HCT116 (cell line): ENCODE results near the gene ACAP3. TPM values are rescaled to one million over a fixed set of nuclear protein-coding genes. Genes with fewer than 3 reads are reported as not detected.

ENCODE experiments used
- ATAC-seq: fragments of 200-7000 bp; cut with Tn5 transposase; 2 replicates; pipeline ENCODE4 v1.9.1; 2020; ENCODE audit warnings: mild to moderate bottlenecking, moderate library complexity
- BruUV-seq: library from RNA; stranded (reverse); fragments of 400-500 nt; replicated peaks from 2 replicates; lab custom pipeline; 2021; lab: Mats Ljungman, UMichigan
- CTCF ChIA-PET: fragments of 300-600 bp; sonication (Branson Sonifier 250); formaldehyde crosslinking; loops from one replicate; lab custom pipeline; 2021; ENCODE audit warnings: antibody characterized with exemption; lab: Charles Lee
- POLR2A ChIA-PET: fragments of 300-600, 350-600 bp; sonication (Branson Sonifier 250); formaldehyde crosslinking; loops from one replicate; lab custom pipeline; 2021; ENCODE audit warnings: antibody characterized with exemption; lab: Charles Lee
- RAD21 ChIA-PET, 2 experiments: fragments of 300-600 bp; sonication (Branson Sonifier 250); formaldehyde crosslinking; loops; one replicate each; lab custom pipeline; 2023; ENCODE audit warnings: low total read pairs in 2 of 2; ENCODE audit not compliant: uncharacterized antibody in 2 of 2, unreplicated experiment in 2 of 2, low non-redundant PET in 1 of 2; lab: Charles Lee
- DNase-seq: peaks from one replicate; pipeline ENCODE4 v3.0.0-alpha.2; 2010; ENCODE audit warnings: low read depth, low spot score
- H2AFZ ChIP-seq: fragments of 200-600 bp; shearing (Covaris generic), sonication (generic); 2 replicates; pipeline ENCODE4 v1.6.1; 2017; ENCODE audit warnings: low read depth, mixed run types, mixed read lengths, antibody characterized with exemption, low read length; ENCODE audit not compliant: poor library complexity, severe bottlenecking
- H3K27ac ChIP-seq: 2 replicates; pipeline ENCODE4 v1.5.1; 2012; ENCODE audit warnings: low read depth, low read length
- H3K27me3 ChIP-seq: fragments of 200-600 bp; sonication (generic); 2 replicates; pipeline ENCODE4 v1.6.1; 2016; ENCODE audit warnings: mixed run types, low read length, mixed read lengths; ENCODE audit not compliant: insufficient read depth
- H3K36me3 ChIP-seq, 2 experiments: fragments of 200-500 bp in 1 of 2; fragments of 200-600 bp in 1 of 2; sonication (Bioruptor generic) in 1 of 2; sonication (generic) in 1 of 2; 2 replicates each; pipeline versions ENCODE4 v1.5.1 to v1.6.1; 2014 to 2016; ENCODE audit warnings: low read length in 2 of 2, inconsistent platforms in 1 of 2, mixed read lengths in 1 of 2, mixed run types in 1 of 2; ENCODE audit not compliant: insufficient read depth in 2 of 2, control insufficient read depth in 1 of 2
- H3K4me1 ChIP-seq, 2 experiments: fragments of 200-600 bp in 1 of 2; sonication (generic) in 1 of 2; 2 replicates each; pipeline versions ENCODE4 v1.5.1 to v1.6.1; 2012 to 2017; ENCODE audit warnings: low read length in 2 of 2, inconsistent platforms in 1 of 2, mild to moderate bottlenecking in 1 of 2, mixed read lengths in 1 of 2, mixed run types in 1 of 2, moderate library complexity in 1 of 2; ENCODE audit not compliant: insufficient read depth in 2 of 2, control insufficient read depth in 1 of 2
- H3K4me2 ChIP-seq: fragments of 200-600 bp; sonication (generic); 2 replicates; pipeline ENCODE4 v1.6.1; 2017; ENCODE audit warnings: mixed run types, low read length, mixed read lengths
- H3K4me3 ChIP-seq, 2 experiments: fragments of 200-600 bp in 1 of 2; sonication (generic) in 1 of 2; replicated peaks in 1 of 2; 2 replicates each; pipeline ENCODE4 v1.5.1; 2011 to 2016; ENCODE audit warnings: low read length in 2 of 2, control low read depth in 1 of 2, low read depth in 1 of 2, mild to moderate bottlenecking in 1 of 2, mixed read lengths in 1 of 2, mixed run types in 1 of 2
- H3K79me2 ChIP-seq: fragments of 200-600 bp; sonication (generic); 2 replicates; pipeline ENCODE4 v1.6.1; 2017; ENCODE audit warnings: mild to moderate bottlenecking, mixed run types, low read length, moderate library complexity, mixed read lengths; ENCODE audit not compliant: insufficient read depth
- H3K9ac ChIP-seq: fragments of 200-600 bp; sonication (generic); 2 replicates; pipeline ENCODE4 v1.6.1; 2016; ENCODE audit warnings: low read length, mixed read lengths
- H3K9me2 ChIP-seq: fragments of 200-600 bp; sonication (generic), shearing (Covaris generic); 2 replicates; pipeline ENCODE4 v1.6.1; 2017; ENCODE audit warnings: mixed run types, mild to moderate bottlenecking, moderate library complexity; ENCODE audit not compliant: insufficient read depth
- H3K9me3 ChIP-seq, 2 experiments: fragments of 200-500 bp in 1 of 2; fragments of 200-600 bp in 1 of 2; sonication (Bioruptor generic) in 1 of 2; sonication (generic) in 1 of 2; 2 replicates each; pipeline ENCODE4 v1.6.1; 2014 to 2017; ENCODE audit warnings: low read length in 2 of 2, mixed read lengths in 2 of 2, inconsistent platforms in 1 of 2, low read depth in 1 of 2, mild to moderate bottlenecking in 1 of 2, mixed run types in 1 of 2, moderate library complexity in 1 of 2; ENCODE audit not compliant: control insufficient read depth in 1 of 2, insufficient read depth in 1 of 2
- H4K20me1 ChIP-seq: fragments of 200-600 bp; sonication (generic), shearing (Covaris generic); 2 replicates; pipeline ENCODE4 v1.6.1; 2017; ENCODE audit warnings: mixed run types, mild to moderate bottlenecking, moderate library complexity; ENCODE audit not compliant: insufficient read depth
- CTCF ChIP-seq, 3 experiments: fragments of 200-600 bp in 1 of 3; sonication (generic) in 1 of 3; IDR thresholded peaks in 2 of 3; conservative IDR thresholded peaks in 1 of 3; 2 replicates each; pipeline ENCODE4 v1.5.1; 2012 to 2017; ENCODE audit warnings: low read depth in 2 of 3, low read length in 2 of 3, antibody characterized with exemption in 1 of 3, borderline replicate concordance in 1 of 3, control low read depth in 1 of 3, mild to moderate bottlenecking in 1 of 3, mixed read lengths in 1 of 3, mixed run types in 1 of 3, moderate library complexity in 1 of 3; ENCODE audit not compliant: insufficient read depth in 1 of 3
- ELF1 ChIP-seq: IDR thresholded peaks from 2 replicates; pipeline ENCODE4 v1.6.1; 2012; ENCODE audit warnings: low read depth, borderline replicate concordance
- EZH2 ChIP-seq: fragments of 200-600 bp; sonication (generic); IDR thresholded peaks from 2 replicates; pipeline ENCODE4 v1.6.1; 2017; ENCODE audit warnings: antibody characterized with exemption, mixed run types
- FOSL1 ChIP-seq: IDR thresholded peaks from 2 replicates; pipeline ENCODE4 v1.6.1; 2012; ENCODE audit warnings: low read depth
- POLR2A ChIP-seq: IDR thresholded peaks from 2 replicates; pipeline ENCODE4 v1.7.0; 2011; ENCODE audit warnings: borderline replicate concordance; ENCODE audit not compliant: insufficient read depth, insufficient read length; ENCODE audit errors: extremely low read depth
- POLR2AphosphoS5 ChIP-seq: IDR thresholded peaks from 2 replicates; pipeline ENCODE4 v1.6.1; 2011; ENCODE audit warnings: mild to moderate bottlenecking, low read depth, low read length, moderate library complexity
- RAD21 ChIP-seq: IDR thresholded peaks from 2 replicates; pipeline ENCODE4 v1.6.1; 2012; ENCODE audit warnings: low read depth, mild to moderate bottlenecking
- REST ChIP-seq: IDR thresholded peaks from 2 replicates; pipeline ENCODE4 v1.6.1; 2012; ENCODE audit warnings: low read depth
- SIN3A ChIP-seq: IDR thresholded peaks from 2 replicates; pipeline ENCODE4 v1.6.1; 2012; ENCODE audit warnings: low read depth
- SRF ChIP-seq: IDR thresholded peaks from 2 replicates; pipeline ENCODE4 v1.6.1; 2012; ENCODE audit warnings: low read depth
- TCF7L2 ChIP-seq: IDR thresholded peaks from 2 replicates; pipeline ENCODE4 v1.7.0; 2011; ENCODE audit warnings: borderline replicate concordance, inconsistent platforms; ENCODE audit not compliant: insufficient read depth, insufficient read length; ENCODE audit errors: extremely low read depth
- intact Hi-C: fragments of 100-400 bp; cut with micrococcal nuclease; formaldehyde crosslinking; loops from 2 replicates; pipeline ENCODE4 v1.10.0; 2022
- total RNA-seq: library from RNA; stranded (reverse); gene quantifications from one replicate; pipeline ENCODE4 v1.2.1, GENCODE V29; 2021; ENCODE audit not compliant: unreplicated experiment

The ACAP3 gene
- total RNA-seq, 1 experiment from 2014 or later = 38.8 TPM

GRCh38 chr1:1296070-1297061, 11.4 kb downstream of the ACAP3 start:
- no peaks in the 10 kb centered on the region for H3K36me3 ChIP-seq
- ChIA-PET CTCF (no interaction called here), RAD21 (no interaction called here), POLR2A (no interaction called here)
- H3K9me2 ChIP-seq = no peaks in the 10 kb centered on the region
- TF ChIP-seq POLR2AphosphoS5 (no peak), TCF7L2 (no peak), ELF1 (no peak), RAD21 (no peak), POLR2A (no peak), FOSL1 (no peak), SRF (no peak)
- ATAC-seq (no peak), DNase-seq (no peak)
- no peak overlapping the region for H3K9ac ChIP-seq
- H3K27me3 ChIP-seq = no peaks in the 10 kb centered on the region
- no peaks in the 10 kb centered on the region for H3K79me2 ChIP-seq
- no peak overlapping the region for H2AFZ ChIP-seq
- no peaks in the 10 kb centered on the region for H4K20me1 ChIP-seq
- H3K4me2 ChIP-seq = no peak overlapping the region
- H3K4me1 ChIP-seq = peaks cover 3 to 22% of the 10 kb centered on the region in 2 experiments
- H3K27ac ChIP-seq = no peak overlapping the region
- no peak overlapping the region for H3K4me3 ChIP-seq
- no TSS peak for BruUV-seq
- H3K9me3 ChIP-seq = no peaks in the 10 kb centered on the region
- intact Hi-C loops = no loop called here

GRCh38 chr1:1295154-1295923, 12.4 kb downstream of the ACAP3 start:
- H3K27me3 ChIP-seq = no peaks in the 10 kb centered on the region
- peaks cover 13 to 33% of the 10 kb centered on the region in 2 experiments for H3K4me1 ChIP-seq
- no peak overlapping the region for H3K9ac ChIP-seq
- TF ChIP-seq EZH2 (no peak), POLR2A (no peak), REST (no peak), SIN3A (no peak), TCF7L2 (no peak), CTCF (IDR thresholded peaks at IDR 0.05 in 2 of 3, conservative IDR thresholded peaks at IDR 0.05 in 1 of 3; ENCODE audit: borderline replicate concordance in 1 of 3, insufficient read depth in 1 of 3, low read depth in 2 of 3, low read length in 2 of 3) (no peak)
- ChIA-PET CTCF (no interaction called here), POLR2A (interaction anchor here (0.6 kb wide), 1 partner anchor 221 kb away, joined by 3 read pairs; the partner anchor contains the start of gene RNF223), RAD21 (no interaction called here)
- no peak overlapping the region for H2AFZ ChIP-seq
- no TSS peak for BruUV-seq
- H3K27ac ChIP-seq = no peak overlapping the region
- no peak overlapping the region for H3K4me2 ChIP-seq
- H3K36me3 ChIP-seq = no peaks in the 10 kb centered on the region
- H4K20me1 ChIP-seq = no peaks in the 10 kb centered on the region
- no peak overlapping the region for H3K4me3 ChIP-seq
- intact Hi-C loops = no loop called here
- DNase-seq = no peak
- no peak for ATAC-seq
- H3K9me3 ChIP-seq = no peaks in the 10 kb centered on the region
- no peaks in the 10 kb centered on the region for H3K79me2 ChIP-seq
- H3K9me2 ChIP-seq = no peaks in the 10 kb centered on the region
